HEK293 (cell line): ENCODE data around the gene HERC3.

Source experiments
- CTCF ChIA-PET: fragments of 350-600 bp; formaldehyde crosslinking; extraction: SDS; loops from one replicate; lab custom pipeline; 2021; ENCODE audit warnings: antibody characterized with exemption; lab: Yijun Ruan, JAX
- POLR2A ChIA-PET: fragments of 300-600 bp; formaldehyde crosslinking; extraction: SDS; loops from one replicate; lab custom pipeline; 2020; ENCODE audit warnings: antibody characterized with exemption, inconsistent platforms; lab: Yijun Ruan, JAX
- H3K27ac ChIP-seq: fragments of 200-500 bp; sonication (Bioruptor generic); 2 replicates; pipeline ENCODE4 v1.5.1; 2014; ENCODE audit warnings: low read depth, low read length, control low read depth, inconsistent platforms; ENCODE audit errors: extremely low read depth
- H3K36me3 ChIP-seq, 2 experiments: fragments of 200-500 bp in 1 of 2; sonication (Bioruptor generic) in 1 of 2; 1 replicate in 1 of 2; 2 replicates in 1 of 2; pipeline ENCODE4 v1.5.1; 2014 to 2017; ENCODE audit warnings: inconsistent platforms in 2 of 2, low read length in 2 of 2; ENCODE audit not compliant: control insufficient read depth in 2 of 2, insufficient read depth in 1 of 2
- H3K4me1 ChIP-seq: fragments of 200-500 bp; sonication (Bioruptor generic); 2 replicates; pipeline ENCODE4 v1.5.1; 2014; ENCODE audit warnings: mild to moderate bottlenecking, low read length, inconsistent platforms; ENCODE audit not compliant: control insufficient read depth, insufficient read depth
- H3K4me3 ChIP-seq: 2 replicates; pipeline ENCODE4 v1.5.1; 2011; ENCODE audit warnings: low read depth, mild to moderate bottlenecking, control low read depth, low read length, moderate library complexity
- H3K9me3 ChIP-seq: fragments of 200-500 bp; sonication (Bioruptor generic); 2 replicates; pipeline ENCODE4 v1.5.1; 2014; ENCODE audit warnings: low read depth, low read length, inconsistent platforms; ENCODE audit not compliant: control insufficient read depth, insufficient read depth
- BCL6B ChIP-seq: fragments of 450-650 bp; formaldehyde crosslinking; IDR thresholded peaks from 2 replicates; pipeline ENCODE4 v1.5.1; 2017; ENCODE audit warnings: missing biosample characterization, missing genetic modification characterization
- KLF16 ChIP-seq: fragments of 450-650 bp; formaldehyde crosslinking; IDR thresholded peaks from 2 replicates; pipeline ENCODE4 v1.5.1; 2017; ENCODE audit warnings: missing biosample characterization, missing genetic modification characterization
- KLF7 ChIP-seq: fragments of 450-650 bp; formaldehyde crosslinking; IDR thresholded peaks from 2 replicates; pipeline ENCODE4 v1.5.1; 2016; ENCODE audit warnings: missing biosample characterization, missing genetic modification characterization, borderline replicate concordance
- PRDM4 ChIP-seq: fragments of 450-650 bp; formaldehyde crosslinking; IDR thresholded peaks from 2 replicates; pipeline ENCODE4 v1.5.1; 2017; ENCODE audit warnings: missing biosample characterization, missing genetic modification characterization
- ZBTB10 ChIP-seq: fragments of 450-650 bp; formaldehyde crosslinking; IDR thresholded peaks from 2 replicates; pipeline ENCODE4 v1.5.1; 2016; ENCODE audit warnings: missing biosample characterization, missing genetic modification characterization
- ZBTB21 ChIP-seq: fragments of 450-650 bp; formaldehyde crosslinking; IDR thresholded peaks from 2 replicates; pipeline ENCODE4 v1.5.1; 2017; ENCODE audit warnings: missing biosample characterization, missing genetic modification characterization
- ZBTB7A ChIP-seq: fragments of 450-650 bp; formaldehyde crosslinking; IDR thresholded peaks from 2 replicates; pipeline ENCODE4 v1.5.1; 2016; ENCODE audit warnings: low read depth, missing biosample characterization, missing genetic modification characterization
- ZFHX2 ChIP-seq: fragments of 450-650 bp; formaldehyde crosslinking; conservative IDR thresholded peaks from 2 replicates; pipeline ENCODE4 v1.5.1; 2016; ENCODE audit warnings: missing biosample characterization, missing genetic modification characterization
- ZNF174 ChIP-seq: fragments of 450-650 bp; formaldehyde crosslinking; IDR thresholded peaks from 2 replicates; pipeline ENCODE4 v1.5.0; 2017; ENCODE audit warnings: missing biosample characterization, mild to moderate bottlenecking, missing genetic modification characterization
- ZNF2 ChIP-seq: fragments of 450-650 bp; formaldehyde crosslinking; IDR thresholded peaks from 2 replicates; pipeline ENCODE4 v1.5.1; 2016; ENCODE audit warnings: missing biosample characterization, missing genetic modification characterization
- ZNF214 ChIP-seq: fragments of 450-650 bp; formaldehyde crosslinking; IDR thresholded peaks from 2 replicates; pipeline ENCODE4 v1.5.1; 2017; ENCODE audit warnings: missing biosample characterization, mild to moderate bottlenecking, missing genetic modification characterization, borderline replicate concordance
- ZNF239 ChIP-seq: fragments of 450-650 bp; formaldehyde crosslinking; IDR thresholded peaks from 2 replicates; pipeline ENCODE4 v1.5.1; 2016; ENCODE audit warnings: missing biosample characterization, missing genetic modification characterization
- ZNF280D ChIP-seq: fragments of 450-650 bp; formaldehyde crosslinking; IDR thresholded peaks from 2 replicates; pipeline ENCODE4 v1.5.1; 2016; ENCODE audit warnings: missing biosample characterization, missing genetic modification characterization
- ZNF48 ChIP-seq: fragments of 450-650 bp; formaldehyde crosslinking; IDR thresholded peaks from 2 replicates; pipeline ENCODE4 v1.5.1; 2016; ENCODE audit warnings: missing biosample characterization, missing genetic modification characterization
- ZNF529 ChIP-seq: fragments of 450-650 bp; formaldehyde crosslinking; IDR thresholded peaks from 2 replicates; pipeline ENCODE4 v1.5.1; 2017; ENCODE audit warnings: missing genetic modification characterization, missing biosample characterization; ENCODE audit not compliant: insufficient replicate concordance
- ZNF626 ChIP-seq: fragments of 450-650 bp; sonication (Bioruptor Pico); formaldehyde crosslinking; IDR thresholded peaks from 2 replicates; pipeline ENCODE4 v1.5.1; 2018; ENCODE audit warnings: missing biosample characterization, missing genetic modification characterization, inconsistent platforms
- ZNF677 ChIP-seq: fragments of 450-650 bp; IDR thresholded peaks from 2 replicates; pipeline ENCODE4 v1.5.0; 2018; ENCODE audit warnings: missing biosample characterization, mild to moderate bottlenecking, missing genetic modification characterization, moderate library complexity
- ZNF785 ChIP-seq: fragments of 450-650 bp; formaldehyde crosslinking; IDR thresholded peaks from 2 replicates; pipeline ENCODE4 v1.5.1; 2016; ENCODE audit warnings: missing biosample characterization, missing genetic modification characterization
- ZNF791 ChIP-seq: fragments of 450-650 bp; formaldehyde crosslinking; IDR thresholded peaks from 2 replicates; pipeline ENCODE4 v1.5.1; 2016; ENCODE audit warnings: missing biosample characterization, missing genetic modification characterization
- ZNF830 ChIP-seq: fragments of 450-650 bp; IDR thresholded peaks from 2 replicates; pipeline ENCODE4 v1.5.0; 2018; ENCODE audit warnings: missing biosample characterization, missing genetic modification characterization, low read depth, mild to moderate bottlenecking, moderate library complexity
- ZNF843 ChIP-seq: fragments of 450-650 bp; formaldehyde crosslinking; IDR thresholded peaks from 2 replicates; pipeline ENCODE4 v1.5.1; 2016; ENCODE audit warnings: missing biosample characterization, missing genetic modification characterization
- ZSCAN18 ChIP-seq: fragments of 450-650 bp; formaldehyde crosslinking; IDR thresholded peaks from 2 replicates; pipeline ENCODE4 v1.5.1; 2016; ENCODE audit warnings: missing biosample characterization, missing genetic modification characterization

The HERC3 gene

GRCh38 chr4:88744609-88745008, 152.3 kb downstream of the HERC3 start (continued):
- TF ChIP-seq ZNF48 (tag by site-specific recombination) (no peak), ZNF529 (tag by site-specific recombination) (no peak), ZNF677 (no peak)

GRCh38 chr4:88745175-88745574, 152.9 kb downstream of the HERC3 start:
- TF ChIP-seq ZFHX2 (tag by site-specific recombination) (no peak), ZNF239 (no peak), KLF7 (tag by site-specific recombination) (no peak)
- no peak overlapping the region for H3K27ac ChIP-seq
- H3K4me3 ChIP-seq, result no peak overlapping the region
- peaks cover 0 to 48% of the 10 kb centered on the region in 2 experiments; a peak in 1 of 3 replicates for H3K36me3 ChIP-seq
- CTCF ChIA-PET, result interaction anchor here (0.6 to 0.8 kb wide), 5 partner anchors 8 to 949 kb away, joined by 3 to 5 read pairs (median 3); no protein-coding TSS in a partner anchor
- no peaks in the 10 kb centered on the region for H3K9me3 ChIP-seq
- no peaks in the 10 kb centered on the region for H3K4me1 ChIP-seq
- POLR2A ChIA-PET, result no interaction called here

GRCh38 chr4:88745581-88746163, 153.4 kb downstream of the HERC3 start:
- POLR2A ChIA-PET, result no interaction called here
- Histone ChIP-seq H3K4me1 (no peaks in the 10 kb centered on the region), H3K27ac (no peak overlapping the region), H3K4me3 (no peak overlapping the region), H3K9me3 (no peaks in the 10 kb centered on the region), H3K36me3 (peaks cover 0 to 52% of the 10 kb centered on the region in 2 experiments; a peak in 1 of 3 replicates)
- CTCF ChIA-PET, result interaction anchor here (0.6 to 0.8 kb wide), 5 partner anchors 9 to 949 kb away, joined by 3 to 5 read pairs (median 3); no protein-coding TSS in a partner anchor
- TF ChIP-seq ZNF174 (tag by site-specific recombination) (no peak), ZBTB21 (no peak), ZNF785 (tag by site-specific recombination) (no peak), ZBTB10 (no peak), ZBTB7A (tag by site-specific recombination) (no peak), ZNF280D (tag by site-specific recombination) (no peak), ZNF791 (tag by site-specific recombination) (no peak), ZNF843 (tag by site-specific recombination) (no peak), ZSCAN18 (no peak), ZNF830 (tag by site-specific recombination) (no peak), ZNF214 (tag by site-specific recombination) (no peak), PRDM4 (no peak), ZNF2 (tag by site-specific recombination) (no peak), KLF16 (tag by site-specific recombination) (no peak), BCL6B (no peak), ZNF626 (tag by site-specific recombination) (no peak)
